Sigmoid colon (tissue), 4 donors: Measurements from ENCODE around the gene KCNAB2.

Experiments
- POLR2AphosphoS5 ChIP-seq, 4 donors: sonication (generic); formaldehyde crosslinking; IDR thresholded peaks; one replicate each; pipeline ENCODE4 v1.6.1; 2017; ENCODE audit warnings: antibody characterized with exemption in 4 of 4
- TF ChIP-seq, protein P1 (sequence below), 4 experiments: fragments of 450-650 bp in 3 of 4; fragments of 200-600 bp in 1 of 4; IDR thresholded peaks; one replicate each; pipeline ENCODE4 v1.5.1; 2016 to 2019; ENCODE audit warnings: antibody characterized with exemption in 4 of 4, mild to moderate bottlenecking in 3 of 4, moderate library complexity in 2 of 4

DNA sequence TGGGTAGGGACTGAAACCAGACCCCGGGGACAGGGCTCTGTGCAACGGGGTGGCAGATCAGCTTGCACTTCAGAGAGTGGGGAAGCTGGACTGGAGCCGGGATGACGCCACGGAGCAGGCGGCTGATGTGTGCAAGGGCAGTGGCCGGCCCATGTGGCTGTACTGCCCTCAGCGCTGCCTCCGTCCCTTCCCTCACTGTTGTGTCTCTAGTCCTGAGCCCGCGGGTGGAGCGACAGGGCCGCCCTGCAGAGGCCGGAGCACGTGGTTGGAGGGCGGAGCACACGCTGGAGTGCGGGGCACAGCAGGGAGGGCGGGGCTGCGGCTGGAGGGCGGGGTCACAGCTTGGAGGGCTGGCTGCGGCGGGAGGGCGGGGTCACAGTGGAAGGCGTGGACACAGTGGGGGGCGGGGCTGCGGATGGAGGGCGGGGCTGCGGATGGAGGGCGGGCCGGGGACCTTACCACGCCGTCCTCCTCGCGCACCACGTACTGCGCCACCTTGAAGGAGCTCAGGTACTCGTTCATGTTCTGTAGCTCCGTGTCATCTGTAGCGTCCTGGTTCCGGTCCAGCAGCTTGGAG is 82.0 kb downstream of the KCNAB2 start:
- TF ChIP-seq, protein P1, sequence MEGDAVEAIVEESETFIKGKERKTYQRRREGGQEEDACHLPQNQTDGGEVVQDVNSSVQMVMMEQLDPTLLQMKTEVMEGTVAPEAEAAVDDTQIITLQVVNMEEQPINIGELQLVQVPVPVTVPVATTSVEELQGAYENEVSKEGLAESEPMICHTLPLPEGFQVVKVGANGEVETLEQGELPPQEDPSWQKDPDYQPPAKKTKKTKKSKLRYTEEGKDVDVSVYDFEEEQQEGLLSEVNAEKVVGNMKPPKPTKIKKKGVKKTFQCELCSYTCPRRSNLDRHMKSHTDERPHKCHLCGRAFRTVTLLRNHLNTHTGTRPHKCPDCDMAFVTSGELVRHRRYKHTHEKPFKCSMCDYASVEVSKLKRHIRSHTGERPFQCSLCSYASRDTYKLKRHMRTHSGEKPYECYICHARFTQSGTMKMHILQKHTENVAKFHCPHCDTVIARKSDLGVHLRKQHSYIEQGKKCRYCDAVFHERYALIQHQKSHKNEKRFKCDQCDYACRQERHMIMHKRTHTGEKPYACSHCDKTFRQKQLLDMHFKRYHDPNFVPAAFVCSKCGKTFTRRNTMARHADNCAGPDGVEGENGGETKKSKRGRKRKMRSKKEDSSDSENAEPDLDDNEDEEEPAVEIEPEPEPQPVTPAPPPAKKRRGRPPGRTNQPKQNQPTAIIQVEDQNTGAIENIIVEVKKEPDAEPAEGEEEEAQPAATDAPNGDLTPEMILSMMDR (IDR thresholded peaks at IDR 0.05), result no peak
- TF ChIP-seq POLR2AphosphoS5 (IDR thresholded peaks at IDR 0.05), result no peak
